GM19455 (cell line): Measurements from ENCODE around the gene CPTP.

Experiments
- ATAC-seq: cut with Tn5 transposase; IDR thresholded peaks from one replicate; pipeline ENCODE4 v1.9.1; 2021; ENCODE audit not compliant: unreplicated experiment

CPTP gene

DNA sequence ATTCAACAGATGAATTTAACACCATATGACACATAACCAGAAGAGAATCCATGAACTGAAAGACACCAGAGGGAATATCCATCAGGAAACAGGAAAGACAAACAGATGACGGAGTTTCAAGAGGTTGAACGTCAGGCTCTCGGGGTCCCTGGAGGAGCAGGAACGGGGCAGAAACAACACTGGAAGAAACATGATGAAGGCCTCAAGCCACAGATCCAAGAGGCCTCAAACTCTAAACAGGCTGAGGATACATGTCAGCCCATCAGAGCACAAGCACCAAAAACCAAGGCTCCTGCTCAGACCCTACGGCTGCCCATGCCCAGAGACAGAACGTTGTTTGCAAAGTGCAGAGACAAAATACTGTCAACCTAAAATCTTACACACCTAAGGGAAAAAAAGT, 7.2 kb upstream of the CPTP start:
- no peak for ATAC-seq

DNA sequence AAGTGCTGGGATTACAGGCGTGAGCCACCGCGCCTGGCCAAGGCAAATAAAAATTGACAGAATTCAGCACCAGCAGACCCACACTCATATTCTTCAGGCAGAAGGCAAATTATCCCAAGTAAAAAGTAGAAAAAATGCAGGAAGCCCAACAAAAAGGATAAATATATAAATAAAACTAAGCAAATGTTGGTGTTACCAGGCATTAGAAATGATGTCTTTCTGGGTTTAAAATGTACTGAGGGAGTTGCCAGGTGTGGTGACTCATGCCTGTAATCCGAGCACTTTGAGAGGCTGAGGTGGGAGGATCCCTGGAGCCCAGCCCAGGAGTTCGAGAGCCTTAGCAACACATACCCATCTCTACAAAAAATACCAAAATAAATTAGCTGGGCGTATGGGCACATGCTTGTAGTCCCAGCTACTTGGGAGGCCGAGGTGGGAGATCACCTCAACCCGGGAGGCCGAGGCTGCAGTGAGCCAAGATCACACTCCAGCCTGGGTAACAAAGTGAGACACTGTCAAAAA, 6.4 kb upstream of the CPTP start:
- no peak for ATAC-seq

DNA sequence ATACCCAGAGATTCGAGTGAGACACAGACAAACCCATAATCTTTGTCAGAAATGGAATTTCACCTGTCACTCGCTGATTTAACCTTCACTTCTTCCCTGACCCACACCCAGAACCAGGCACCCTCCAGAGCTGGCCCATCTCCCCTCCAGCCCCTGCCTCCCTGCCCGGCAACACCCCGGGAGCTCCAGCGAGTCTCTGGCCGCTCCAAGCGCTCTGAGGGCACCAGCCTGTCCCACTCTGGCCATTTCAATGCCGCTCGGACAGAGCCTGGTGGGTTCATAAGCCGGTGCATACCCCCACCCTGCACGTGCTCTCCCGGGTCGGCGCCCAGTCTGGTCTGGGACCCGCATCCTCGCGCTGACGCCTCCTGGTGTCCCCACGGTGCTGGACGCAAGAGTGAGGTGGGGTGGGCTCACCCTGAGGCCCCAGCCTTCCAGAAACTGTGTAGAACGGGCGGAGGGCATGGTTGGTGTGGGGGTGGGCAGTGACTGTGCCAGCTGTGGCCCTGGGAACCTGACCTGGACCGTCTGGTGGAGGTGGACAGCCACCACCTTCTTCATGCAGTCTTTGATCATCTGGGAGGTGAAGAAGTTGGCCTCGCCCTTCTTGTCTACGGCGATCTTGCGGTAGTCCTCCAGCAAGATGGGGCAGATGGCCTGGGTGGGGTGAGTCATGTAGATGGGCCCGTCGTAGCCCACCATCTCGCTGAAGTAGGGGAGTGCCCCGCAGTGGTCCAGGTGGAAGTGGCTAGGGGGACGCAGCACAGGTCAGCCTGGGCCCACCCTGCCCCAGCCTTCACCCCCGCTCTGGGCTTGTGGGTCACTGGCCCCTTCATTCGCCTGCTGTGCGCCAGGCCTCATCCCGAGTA, 5.6 kb upstream of the CPTP start:
- ATAC-seq: no peak

DNA sequence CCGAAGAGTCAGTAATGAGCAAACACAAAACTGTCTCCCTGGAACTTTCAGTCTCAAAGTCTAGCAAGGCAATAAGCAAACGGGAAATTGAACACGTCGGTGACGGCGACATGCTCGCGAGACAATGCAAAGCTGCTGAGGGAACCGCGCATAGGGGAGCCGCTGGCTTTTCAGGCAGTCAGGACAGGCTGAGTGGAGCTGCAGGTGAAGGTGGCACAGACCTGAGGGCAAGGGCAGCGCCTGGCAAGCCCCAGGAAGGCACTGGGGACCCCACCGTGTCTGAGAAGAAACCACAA, 5.0 kb upstream of the CPTP start:
- no peak for ATAC-seq

DNA sequence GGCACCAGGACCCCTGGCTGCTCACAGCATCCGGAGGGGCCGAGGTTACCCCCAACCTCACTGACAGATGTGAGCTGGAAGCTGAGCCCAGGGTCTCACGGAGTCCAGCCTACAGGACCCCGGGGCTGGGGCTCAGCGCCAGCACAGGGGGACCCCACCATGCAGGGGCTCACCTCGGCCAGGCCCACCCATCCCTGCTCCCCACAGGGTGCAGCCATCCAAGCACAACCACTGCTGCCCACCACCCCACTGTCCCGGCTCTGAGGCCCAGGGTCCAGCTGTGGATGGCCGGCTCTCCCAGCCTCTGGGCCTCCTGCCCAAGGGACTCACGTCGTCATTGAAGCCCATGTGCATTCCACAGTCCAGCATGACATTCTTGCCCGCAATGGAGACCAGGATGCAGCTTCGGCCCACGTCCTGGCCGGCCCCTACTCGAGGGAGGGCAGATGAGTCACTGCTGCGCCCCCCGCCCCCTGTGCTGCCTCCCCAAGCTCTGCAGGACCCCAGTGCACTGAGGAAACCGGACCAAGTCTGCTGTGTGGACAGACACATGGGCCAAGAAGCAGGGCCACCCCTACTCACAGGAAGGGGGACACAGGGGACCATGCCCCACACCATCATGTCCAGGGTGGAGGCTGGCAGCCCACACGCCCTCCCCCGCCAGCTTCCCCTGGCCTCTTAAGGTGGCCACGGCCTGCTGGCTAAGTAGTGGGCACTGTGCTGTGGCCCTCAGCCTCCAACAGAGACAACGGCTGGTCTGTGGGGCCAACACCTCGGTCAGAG, 3.7 kb upstream of the CPTP start:
- no peak for ATAC-seq

DNA sequence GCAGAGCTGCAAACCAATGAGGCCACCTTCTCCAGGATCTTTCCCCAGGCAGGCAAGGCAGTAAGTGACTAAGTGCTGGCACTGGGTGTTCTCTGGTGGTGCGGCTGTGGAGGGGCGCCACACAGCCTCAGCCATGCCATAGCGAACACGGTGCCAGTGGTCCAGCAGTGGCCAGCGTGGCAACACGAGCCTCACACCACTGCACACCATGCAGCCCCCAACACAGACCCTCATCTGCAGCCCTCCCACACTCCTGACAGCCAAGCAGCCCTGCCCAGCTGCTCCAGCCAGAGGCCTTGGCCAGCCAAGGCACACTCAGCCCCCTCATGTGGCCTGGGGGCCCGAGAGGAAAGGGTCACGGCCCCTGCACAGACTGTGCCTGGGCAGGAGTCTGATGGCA, 3.1 kb upstream of the CPTP start:
- no peak for ATAC-seq

DNA sequence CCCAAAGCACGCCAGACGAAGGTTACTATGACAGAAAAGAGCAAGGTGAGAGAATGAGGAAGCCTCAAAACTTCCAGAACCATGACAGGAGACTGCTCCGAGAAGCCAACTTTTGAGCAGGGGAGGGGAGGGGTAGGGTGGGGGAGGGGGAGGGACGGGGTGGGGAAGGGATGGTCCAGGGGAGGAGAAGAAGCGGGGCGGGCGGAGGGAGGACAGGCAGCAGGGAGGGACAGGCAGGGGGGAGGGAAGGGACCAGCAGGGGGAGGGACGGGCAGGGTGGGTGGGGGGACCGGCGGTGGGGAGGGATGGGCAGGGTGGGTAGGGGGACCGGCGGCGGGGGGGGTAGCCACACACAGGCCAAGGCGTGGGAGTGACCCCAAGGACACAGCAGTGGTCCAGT, 2.2 kb upstream of the CPTP start:
- no peak for ATAC-seq

DNA sequence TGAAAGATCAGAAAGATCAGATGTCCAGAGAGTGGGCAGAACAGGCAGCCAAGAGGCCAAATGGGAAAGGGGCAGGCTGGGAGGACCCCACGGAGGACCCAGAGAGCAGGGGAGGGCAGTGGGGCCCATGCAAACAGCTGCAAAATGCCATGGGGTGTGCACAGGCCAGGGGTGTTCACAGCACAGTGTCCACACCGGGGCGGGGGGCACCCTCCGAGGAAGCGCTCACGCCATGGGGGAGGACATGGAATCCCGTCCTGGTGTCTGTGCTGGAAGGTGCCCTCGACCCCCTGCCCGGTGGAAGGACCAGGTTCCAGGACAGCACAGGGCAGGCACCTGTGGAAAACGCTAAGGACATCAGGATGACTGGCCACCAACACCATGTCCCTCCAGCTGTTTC, 1.6 kb upstream of the CPTP start:
- ATAC-seq: no peak

DNA sequence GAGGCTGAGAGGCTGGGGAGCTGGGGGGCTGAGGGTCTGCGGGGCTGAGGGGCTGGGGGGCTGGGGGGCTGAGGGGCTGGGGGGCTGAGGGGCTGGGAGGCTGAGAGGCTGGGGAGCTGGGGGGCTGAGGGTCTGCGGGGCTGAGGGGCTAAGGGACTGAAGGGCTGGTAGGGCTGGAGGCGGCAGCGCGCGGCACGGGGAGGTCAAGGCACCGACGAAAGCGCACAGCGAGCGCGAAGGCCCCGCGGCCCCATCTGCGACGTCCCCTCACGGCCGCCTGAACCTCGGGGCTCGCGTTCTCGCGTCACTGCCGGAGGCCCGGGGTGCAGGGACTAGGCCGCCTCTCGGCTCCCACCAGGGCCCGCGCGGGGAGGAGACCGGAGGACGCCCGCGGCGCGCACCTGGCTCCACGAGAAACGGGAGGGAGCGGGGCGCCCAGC, 498 bp upstream of the CPTP start:
- ATAC-seq: peak; percentile 31

DNA sequence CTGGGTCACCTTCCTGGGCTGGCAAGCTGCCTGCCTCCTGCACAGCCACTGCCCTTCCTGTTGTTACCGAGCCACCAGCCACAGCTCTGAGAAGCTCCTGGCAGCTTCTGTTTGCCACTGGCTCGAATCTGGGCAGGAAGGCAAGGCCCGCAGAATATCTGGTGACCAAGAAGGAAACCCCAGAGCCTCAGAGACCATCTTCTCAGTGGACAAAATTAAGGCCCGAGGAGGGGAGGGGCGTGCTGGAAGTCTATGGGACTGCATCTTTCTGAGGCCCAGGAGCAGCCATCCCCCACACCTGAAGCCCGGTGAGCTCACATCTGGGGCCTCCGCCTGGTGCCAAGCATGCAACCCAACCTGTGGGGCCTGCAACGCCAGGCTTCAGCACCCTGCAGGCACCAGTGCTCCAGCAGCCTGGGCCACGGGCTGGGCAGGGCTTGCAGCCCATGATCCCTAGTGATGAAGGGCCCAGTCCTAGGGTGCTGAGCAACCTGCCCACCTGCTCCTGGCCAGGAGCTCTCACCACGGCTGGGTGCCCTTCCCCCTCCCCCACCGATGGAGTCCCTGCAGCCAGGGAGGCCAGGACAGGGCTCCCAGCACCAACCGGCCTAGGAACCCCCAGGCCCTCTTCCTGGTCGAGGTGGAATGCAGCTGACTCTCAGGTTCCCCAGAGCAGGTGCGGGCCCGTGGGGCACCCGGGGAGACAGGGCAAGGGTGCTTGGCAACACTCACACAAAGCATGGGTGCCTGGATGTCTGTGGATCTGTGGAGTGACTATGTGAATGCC, 879 bp downstream of the CPTP start:
- no peak for ATAC-seq

DNA sequence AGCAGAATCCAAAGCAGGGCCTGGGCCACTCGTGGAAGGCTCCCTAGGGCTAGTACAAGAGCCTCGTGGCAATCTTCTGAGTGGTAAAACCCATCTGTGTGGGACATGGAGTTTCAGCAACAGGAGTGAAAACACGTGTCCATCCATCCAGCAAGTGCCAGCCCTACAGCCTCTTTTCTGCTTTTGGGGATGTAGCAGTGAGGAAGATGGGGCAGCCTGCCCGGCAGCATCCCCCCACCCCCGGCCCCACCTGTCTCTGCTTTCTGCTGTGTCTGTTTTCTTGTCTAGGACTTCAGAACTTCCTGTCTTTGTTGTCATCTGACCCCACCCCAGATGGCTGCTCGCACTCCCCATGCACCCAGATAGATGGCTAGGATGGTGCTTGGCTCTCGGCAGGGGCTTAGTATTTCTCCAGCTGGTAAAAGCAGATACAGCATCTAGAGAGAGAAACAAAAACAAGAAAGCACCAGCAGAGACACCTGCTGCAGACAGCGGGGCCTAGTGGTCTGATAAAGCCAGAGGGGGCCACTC, 1.5 kb downstream of the CPTP start:
- no peak for ATAC-seq

DNA sequence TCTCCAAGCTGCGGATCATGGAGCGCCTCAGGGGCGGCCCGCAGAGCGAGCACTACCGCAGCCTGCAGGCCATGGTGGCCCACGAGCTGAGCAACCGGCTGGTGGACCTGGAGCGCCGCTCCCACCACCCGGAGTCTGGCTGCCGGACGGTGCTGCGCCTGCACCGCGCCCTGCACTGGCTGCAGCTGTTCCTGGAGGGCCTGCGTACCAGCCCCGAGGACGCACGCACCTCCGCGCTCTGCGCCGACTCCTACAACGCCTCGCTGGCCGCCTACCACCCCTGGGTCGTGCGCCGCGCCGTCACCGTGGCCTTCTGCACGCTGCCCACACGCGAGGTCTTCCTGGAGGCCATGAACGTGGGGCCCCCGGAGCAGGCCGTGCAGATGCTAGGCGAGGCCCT, 2.7 kb downstream of the CPTP start:
- no peak for ATAC-seq

DNA sequence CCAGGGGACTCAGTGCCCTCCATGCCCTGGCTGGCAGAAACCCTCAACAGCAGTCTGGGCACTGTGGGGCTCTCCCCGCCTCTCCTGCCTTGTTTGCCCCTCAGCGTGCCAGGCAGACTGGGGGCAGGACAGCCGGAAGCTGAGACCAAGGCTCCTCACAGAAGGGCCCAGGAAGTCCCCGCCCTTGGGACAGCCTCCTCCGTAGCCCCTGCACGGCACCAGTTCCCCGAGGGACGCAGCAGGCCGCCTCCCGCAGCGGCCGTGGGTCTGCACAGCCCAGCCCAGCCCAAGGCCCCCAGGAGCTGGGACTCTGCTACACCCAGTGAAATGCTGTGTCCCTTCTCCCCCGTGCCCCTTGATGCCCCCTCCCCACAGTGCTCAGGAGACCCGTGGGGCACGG, 3.7 kb downstream of the CPTP start:
- ATAC-seq: no peak

DNA sequence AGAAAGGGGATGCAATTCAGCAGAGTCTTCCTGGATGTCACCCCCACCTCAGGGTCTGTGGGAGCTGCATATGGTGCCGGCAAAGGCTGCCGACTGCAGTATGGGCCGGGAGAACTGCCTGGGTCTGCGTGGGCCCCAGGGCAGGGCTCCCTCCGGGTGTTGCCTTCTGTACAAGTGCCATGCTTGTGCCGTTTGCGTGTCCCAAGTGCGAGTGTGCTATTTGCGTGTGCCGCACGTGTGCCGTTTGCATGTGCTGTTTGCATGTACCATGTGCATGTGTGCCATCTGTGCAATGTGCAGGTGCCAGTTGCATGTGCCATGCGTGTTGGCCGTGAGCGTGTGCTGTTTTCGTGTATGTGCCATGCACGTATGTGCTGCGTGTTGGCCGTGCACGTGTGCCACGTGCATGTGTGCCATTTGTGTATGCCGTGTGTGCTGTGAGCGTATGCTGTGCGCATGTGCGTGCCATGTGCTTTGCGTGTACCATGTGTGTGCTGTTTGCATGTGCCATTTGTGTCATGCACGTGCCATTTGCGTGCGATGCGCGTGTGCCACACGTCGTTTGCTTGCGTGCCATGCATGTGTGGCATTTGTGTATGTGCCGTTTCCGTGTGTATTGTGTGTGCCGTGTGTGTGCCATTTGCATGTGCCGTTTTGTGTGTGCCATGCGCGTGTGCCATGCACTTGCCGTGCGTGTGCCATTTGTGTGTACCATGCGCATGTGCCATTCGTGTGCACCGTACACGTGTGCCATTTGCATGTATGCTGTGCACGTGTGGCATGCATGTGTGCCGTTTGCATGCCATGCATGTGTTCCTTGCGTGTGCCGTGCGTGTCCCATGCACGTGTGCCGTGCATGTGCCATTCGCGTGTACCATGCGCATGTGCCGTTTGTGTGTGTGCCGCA, 5.0 kb downstream of the CPTP start:
- no peak for ATAC-seq

DNA sequence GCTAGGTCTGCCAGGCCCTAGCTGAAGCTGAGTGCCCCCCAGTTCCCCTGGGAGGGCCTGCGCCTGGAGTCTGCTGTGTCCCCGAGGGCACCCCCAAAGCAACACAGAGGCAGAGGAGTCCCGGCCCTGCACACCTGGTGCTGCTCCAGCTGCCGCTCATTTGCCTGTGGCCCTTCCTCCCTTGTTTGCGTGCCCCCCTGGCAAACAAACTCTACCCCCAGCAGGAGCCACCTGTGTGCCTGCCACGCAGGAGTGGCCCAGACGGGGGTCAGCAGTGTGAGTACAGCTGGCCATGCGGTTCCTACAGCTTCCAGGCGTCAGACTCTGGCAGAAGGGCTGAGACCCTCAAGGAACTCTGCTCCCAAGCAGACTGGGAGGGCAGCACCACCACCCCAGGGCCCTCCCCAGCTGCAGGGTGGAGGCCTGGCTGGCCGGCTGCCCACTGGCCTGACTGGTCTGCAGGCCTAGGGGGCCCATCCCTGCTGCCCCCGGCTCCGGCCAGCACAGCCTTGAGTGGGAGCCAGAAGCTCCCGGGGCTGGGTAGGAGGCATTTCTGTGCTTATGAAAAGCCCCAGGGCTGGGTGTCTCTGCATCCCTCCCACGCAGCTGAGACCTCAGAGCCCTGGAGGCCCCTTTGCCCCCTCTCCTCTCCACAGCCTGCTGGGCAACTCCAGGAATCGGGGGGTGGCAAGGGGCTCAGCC, 5.9 kb downstream of the CPTP start:
- ATAC-seq: no peak

DNA sequence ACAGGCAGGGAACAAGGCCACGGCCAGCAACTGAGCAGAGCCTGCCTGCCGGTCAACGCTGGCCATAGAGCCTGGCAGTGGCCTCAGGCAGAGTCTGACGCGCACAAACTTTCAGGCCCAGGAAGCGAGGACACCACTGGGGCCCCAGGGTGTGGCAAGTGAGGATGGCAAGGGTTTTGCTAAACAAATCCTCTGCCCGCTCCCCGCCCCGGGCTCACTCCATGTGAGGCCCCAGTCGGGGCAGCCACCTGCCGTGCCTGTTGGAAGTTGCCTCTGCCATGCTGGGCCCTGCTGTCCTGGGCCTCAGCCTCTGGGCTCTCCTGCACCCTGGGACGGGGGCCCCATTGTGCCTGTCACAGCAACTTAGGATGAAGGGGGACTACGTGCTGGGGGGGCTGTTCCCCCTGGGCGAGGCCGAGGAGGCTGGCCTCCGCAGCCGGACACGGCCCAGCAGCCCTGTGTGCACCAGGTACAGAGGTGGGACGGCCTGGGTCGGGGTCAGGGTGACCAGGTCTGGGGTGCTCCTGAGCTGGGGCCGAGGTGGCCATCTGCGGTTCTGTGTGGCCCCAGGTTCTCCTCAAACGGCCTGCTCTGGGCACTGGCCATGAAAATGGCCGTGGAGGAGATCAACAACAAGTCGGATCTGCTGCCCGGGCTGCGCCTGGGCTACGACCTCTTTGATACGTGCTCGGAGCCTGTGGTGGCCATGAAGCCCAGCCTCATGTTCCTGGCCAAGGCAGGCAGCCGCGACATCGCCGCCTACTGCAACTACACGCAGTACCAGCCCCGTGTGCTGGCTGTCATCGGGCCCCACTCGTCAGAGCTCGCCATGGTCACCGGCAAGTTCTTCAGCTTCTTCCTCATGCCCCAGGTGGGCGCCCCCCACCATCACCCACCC, 6.7 kb downstream of the CPTP start, which contains the start of gene TAS1R3:
TSS of gene TAS1R3 (plus strand) at position 213 of the 898 bp plus-strand sequence. CDS start at position 279, 66 bp downstream.
- ATAC-seq: no peak

DNA sequence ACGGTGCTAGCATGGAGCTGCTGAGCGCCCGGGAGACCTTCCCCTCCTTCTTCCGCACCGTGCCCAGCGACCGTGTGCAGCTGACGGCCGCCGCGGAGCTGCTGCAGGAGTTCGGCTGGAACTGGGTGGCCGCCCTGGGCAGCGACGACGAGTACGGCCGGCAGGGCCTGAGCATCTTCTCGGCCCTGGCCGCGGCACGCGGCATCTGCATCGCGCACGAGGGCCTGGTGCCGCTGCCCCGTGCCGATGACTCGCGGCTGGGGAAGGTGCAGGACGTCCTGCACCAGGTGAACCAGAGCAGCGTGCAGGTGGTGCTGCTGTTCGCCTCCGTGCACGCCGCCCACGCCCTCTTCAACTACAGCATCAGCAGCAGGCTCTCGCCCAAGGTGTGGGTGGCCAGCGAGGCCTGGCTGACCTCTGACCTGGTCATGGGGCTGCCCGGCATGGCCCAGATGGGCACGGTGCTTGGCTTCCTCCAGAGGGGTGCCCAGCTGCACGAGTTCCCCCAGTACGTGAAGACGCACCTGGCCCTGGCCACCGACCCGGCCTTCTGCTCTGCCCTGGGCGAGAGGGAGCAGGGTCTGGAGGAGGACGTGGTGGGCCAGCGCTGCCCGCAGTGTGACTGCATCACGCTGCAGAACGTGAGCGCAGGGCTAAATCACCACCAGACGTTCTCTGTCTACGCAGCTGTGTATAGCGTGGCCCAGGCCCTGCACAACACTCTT, 7.6 kb downstream of the CPTP start:
- ATAC-seq: no peak
